Ishikawa (cell line): ENCODE measurements around the gene LIMS2.

Experiments used
- CREB1 ChIP-seq: IDR thresholded peaks from 2 replicates; pipeline ENCODE4 v1.6.1; 2012; ENCODE audit warnings: low read depth
- EGR1 ChIP-seq: IDR thresholded peaks from 2 replicates; pipeline ENCODE4 v1.6.1; 2012
- EP300 ChIP-seq: IDR thresholded peaks from 2 replicates; pipeline ENCODE4 v1.6.1; 2012; ENCODE audit warnings: borderline replicate concordance
- FOXM1 ChIP-seq: IDR thresholded peaks from 2 replicates; pipeline ENCODE4 v1.6.1; 2012; ENCODE audit warnings: low read depth, borderline replicate concordance
- MAX ChIP-seq: IDR thresholded peaks from 2 replicates; pipeline ENCODE4 v1.6.1; 2012
- NFIC ChIP-seq: IDR thresholded peaks from 2 replicates; pipeline ENCODE4 v1.6.1; 2012
- RAD21 ChIP-seq: IDR thresholded peaks from 2 replicates; pipeline ENCODE4 v1.6.1; 2012; ENCODE audit warnings: low read depth
- TAF1 ChIP-seq: IDR thresholded peaks from 2 replicates; pipeline ENCODE4 v1.6.1; 2012; ENCODE audit warnings: low read depth, mild to moderate bottlenecking
- TCF12 ChIP-seq: IDR thresholded peaks from 2 replicates; pipeline ENCODE4 v1.6.1; 2012; ENCODE audit warnings: low read depth
- TEAD4 ChIP-seq: IDR thresholded peaks from 2 replicates; pipeline ENCODE4 v1.6.1; 2012
- USF1 ChIP-seq: IDR thresholded peaks from 2 replicates; pipeline ENCODE4 v1.6.1; 2012
- YY1 ChIP-seq: IDR thresholded peaks from 2 replicates; pipeline ENCODE4 v1.6.1; 2012; ENCODE audit warnings: low read depth
- ZBTB7A ChIP-seq: IDR thresholded peaks from 2 replicates; pipeline ENCODE4 v1.6.1; 2012; ENCODE audit warnings: low read depth
- TF ChIP-seq, protein P1 (sequence below): IDR thresholded peaks from 2 replicates; pipeline ENCODE4 v1.6.1; 2012; ENCODE audit warnings: low read depth, mild to moderate bottlenecking

The LIMS2 gene

GRCh38 chr2:127660291-127660578 is 15.1 kb downstream of the LIMS2 start:
- TF ChIP-seq NFIC (no peak), TEAD4 (no peak)
- TF ChIP-seq, protein P1, sequence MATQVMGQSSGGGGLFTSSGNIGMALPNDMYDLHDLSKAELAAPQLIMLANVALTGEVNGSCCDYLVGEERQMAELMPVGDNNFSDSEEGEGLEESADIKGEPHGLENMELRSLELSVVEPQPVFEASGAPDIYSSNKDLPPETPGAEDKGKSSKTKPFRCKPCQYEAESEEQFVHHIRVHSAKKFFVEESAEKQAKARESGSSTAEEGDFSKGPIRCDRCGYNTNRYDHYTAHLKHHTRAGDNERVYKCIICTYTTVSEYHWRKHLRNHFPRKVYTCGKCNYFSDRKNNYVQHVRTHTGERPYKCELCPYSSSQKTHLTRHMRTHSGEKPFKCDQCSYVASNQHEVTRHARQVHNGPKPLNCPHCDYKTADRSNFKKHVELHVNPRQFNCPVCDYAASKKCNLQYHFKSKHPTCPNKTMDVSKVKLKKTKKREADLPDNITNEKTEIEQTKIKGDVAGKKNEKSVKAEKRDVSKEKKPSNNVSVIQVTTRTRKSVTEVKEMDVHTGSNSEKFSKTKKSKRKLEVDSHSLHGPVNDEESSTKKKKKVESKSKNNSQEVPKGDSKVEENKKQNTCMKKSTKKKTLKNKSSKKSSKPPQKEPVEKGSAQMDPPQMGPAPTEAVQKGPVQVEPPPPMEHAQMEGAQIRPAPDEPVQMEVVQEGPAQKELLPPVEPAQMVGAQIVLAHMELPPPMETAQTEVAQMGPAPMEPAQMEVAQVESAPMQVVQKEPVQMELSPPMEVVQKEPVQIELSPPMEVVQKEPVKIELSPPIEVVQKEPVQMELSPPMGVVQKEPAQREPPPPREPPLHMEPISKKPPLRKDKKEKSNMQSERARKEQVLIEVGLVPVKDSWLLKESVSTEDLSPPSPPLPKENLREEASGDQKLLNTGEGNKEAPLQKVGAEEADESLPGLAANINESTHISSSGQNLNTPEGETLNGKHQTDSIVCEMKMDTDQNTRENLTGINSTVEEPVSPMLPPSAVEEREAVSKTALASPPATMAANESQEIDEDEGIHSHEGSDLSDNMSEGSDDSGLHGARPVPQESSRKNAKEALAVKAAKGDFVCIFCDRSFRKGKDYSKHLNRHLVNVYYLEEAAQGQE, result no peak

- no peak for TF ChIP-seq YY1
- TF ChIP-seq, protein P1, result no peak
- no peak for TF ChIP-seq TCF12
- TF ChIP-seq TAF1, result no peak
- TF ChIP-seq FOXM1, result no peak
- TF ChIP-seq USF1, result no peak
- TF ChIP-seq ZBTB7A, result no peak
- no peak for TF ChIP-seq NFIC
- TF ChIP-seq EP300, result no peak
- TF ChIP-seq TEAD4, result no peak
Observed at GRCh38 chr2:127659408-127660290, 15.7 kb downstream of the LIMS2 start.

DNA sequence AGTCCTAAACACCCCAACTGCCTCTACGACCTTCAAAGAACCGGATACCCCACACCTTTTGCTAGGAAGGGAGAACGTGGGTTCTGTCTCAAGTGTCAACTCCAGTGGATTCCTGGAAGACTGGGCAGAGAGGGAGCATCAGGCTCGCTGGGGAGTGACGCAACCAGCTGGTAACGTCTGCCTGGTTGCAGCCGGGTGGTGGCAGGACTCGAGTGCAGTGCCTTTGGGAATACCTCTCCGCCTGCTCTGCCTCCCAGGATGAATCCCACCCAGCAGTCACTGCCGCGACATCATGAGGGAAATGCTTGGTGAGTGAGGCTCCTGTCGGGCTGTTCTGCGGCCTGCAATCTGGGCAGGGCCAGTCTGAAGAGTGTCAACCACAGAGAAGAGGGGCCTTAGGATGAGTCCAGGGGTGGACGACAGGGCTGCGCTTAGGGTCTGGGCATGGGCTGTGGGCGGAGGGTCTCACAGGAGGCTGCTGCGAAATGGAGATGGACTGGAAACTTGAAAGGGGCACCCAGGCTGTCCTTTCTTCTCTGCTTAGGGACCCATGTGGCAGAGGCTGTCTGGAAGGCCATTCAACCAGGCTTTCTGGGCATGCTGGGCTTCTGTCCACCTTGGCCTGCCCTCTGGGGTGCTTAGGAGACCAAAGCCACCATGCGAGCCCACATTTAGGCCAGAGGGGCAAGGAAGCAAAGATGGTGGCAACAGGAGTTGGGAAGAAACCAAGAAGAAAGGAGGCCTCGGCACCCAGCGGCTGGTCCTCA is 16.5 kb downstream of the LIMS2 start:
- no peak for TF ChIP-seq RAD21
- TF ChIP-seq TAF1, result no peak
- no peak for TF ChIP-seq CREB1
- no peak for TF ChIP-seq NFIC
- TF ChIP-seq, protein P1, result no peak
- no peak for TF ChIP-seq MAX

GRCh38 chr2:127658146-127658545 is 17.2 kb downstream of the LIMS2 start:
- TF ChIP-seq CREB1 (no peak), USF1 (no peak), TEAD4 (no peak), ZBTB7A (no peak), EP300 (no peak), FOXM1 (no peak)

DNA sequence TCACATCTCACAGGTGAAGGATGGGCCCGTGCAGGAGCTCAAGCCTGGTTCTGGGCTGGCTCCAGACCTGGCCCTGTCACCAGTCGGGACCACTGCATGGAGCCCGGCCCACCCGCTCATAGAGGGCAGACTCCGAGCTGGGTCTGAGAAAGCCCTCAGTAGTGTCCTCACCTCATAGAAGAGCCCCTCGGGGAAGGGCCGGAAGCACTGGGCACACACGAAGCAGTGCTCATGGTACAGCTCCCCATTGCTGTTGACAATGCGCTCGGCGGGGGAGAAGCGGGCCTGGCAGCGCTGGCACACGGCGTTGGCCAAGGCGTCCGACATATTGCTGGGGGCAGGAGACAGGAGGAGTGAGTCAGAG is 18.1 kb downstream of the LIMS2 start:
- no peak for TF ChIP-seq TAF1
- no peak for TF ChIP-seq TCF12
- TF ChIP-seq EGR1, result no peak
- no peak for TF ChIP-seq TEAD4
- no peak for TF ChIP-seq USF1
- TF ChIP-seq, protein P1, result no peak
- TF ChIP-seq ZBTB7A, result no peak
- no peak for TF ChIP-seq FOXM1
- TF ChIP-seq EP300, result no peak
